ENCODE measurements around the gene HSD11B1L. TPM values are rescaled to one million over a fixed set of nuclear protein-coding genes. Genes with fewer than 3 reads are reported as not detected.

HSD11B1L gene
- total RNA-seq, 2 donors from 2014 or later = 7.7 to 12.7 TPM

DNA sequence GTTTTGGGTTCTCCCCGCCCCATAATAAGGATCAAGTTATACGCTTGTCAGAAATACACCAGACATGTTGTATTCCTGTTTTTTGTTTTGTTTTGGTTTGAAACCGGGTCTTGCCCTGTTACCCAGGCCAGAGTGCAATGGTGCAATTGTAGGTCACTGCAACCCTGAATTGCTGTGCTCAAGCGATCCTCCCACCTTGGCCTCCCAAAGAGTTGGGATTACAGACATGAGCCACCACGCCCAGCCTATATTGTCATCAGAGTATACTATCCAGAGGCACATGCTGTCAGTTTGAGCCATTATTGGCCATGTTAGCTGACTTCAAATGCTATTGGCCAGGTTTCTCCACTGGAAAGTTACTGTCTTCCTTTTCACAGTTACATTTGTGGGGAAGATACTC, 48.2 kb upstream of the HSD11B1L start:
- Mint-ChIP-seq H3K27me3 (ENCODE audit: insufficient read depth) (no peaks in the 10 kb centered on the region), H3K27ac (no peak overlapping the region), H3K36me3 (ENCODE audit: low read depth) (peaks cover 63% of the 10 kb centered on the region), H3K4me3 (no peak overlapping the region), H3K4me1 (peaks cover under 1% of the 10 kb centered on the region), H3K9me3 (no peaks in the 10 kb centered on the region)
- no peaks in the 10 kb centered on the region for H3K27me3 ChIP-seq (ENCODE audit: control insufficient read depth, insufficient read depth, low read length, poor library complexity, severe bottlenecking)
- H3K36me3 ChIP-seq (ENCODE audit: control insufficient read depth, insufficient read depth, low read length) = peaks cover 64% of the 10 kb centered on the region
- DNase-seq = no peak
- H3K4me1 ChIP-seq (ENCODE audit: control insufficient read depth, insufficient read depth, low read length) = no peaks in the 10 kb centered on the region
- H3K4me3 ChIP-seq (ENCODE audit: low read length) = no peak overlapping the region
- WGBS, 2 experiments (ENCODE audit: insufficient coverage in 1 of 2, insufficient read length in 1 of 2) = 86 to 96% methylated on average over 3 to 5 of the region's 5 CpGs
- H3K9me3 ChIP-seq (ENCODE audit: control insufficient read depth, low read length) = no peaks in the 10 kb centered on the region
- TF ChIP-seq, protein P1, sequence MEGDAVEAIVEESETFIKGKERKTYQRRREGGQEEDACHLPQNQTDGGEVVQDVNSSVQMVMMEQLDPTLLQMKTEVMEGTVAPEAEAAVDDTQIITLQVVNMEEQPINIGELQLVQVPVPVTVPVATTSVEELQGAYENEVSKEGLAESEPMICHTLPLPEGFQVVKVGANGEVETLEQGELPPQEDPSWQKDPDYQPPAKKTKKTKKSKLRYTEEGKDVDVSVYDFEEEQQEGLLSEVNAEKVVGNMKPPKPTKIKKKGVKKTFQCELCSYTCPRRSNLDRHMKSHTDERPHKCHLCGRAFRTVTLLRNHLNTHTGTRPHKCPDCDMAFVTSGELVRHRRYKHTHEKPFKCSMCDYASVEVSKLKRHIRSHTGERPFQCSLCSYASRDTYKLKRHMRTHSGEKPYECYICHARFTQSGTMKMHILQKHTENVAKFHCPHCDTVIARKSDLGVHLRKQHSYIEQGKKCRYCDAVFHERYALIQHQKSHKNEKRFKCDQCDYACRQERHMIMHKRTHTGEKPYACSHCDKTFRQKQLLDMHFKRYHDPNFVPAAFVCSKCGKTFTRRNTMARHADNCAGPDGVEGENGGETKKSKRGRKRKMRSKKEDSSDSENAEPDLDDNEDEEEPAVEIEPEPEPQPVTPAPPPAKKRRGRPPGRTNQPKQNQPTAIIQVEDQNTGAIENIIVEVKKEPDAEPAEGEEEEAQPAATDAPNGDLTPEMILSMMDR (conservative IDR thresholded peaks at IDR 0.05) = no peak
- no peak overlapping the region for H3K9ac ChIP-seq (ENCODE audit: extremely low read depth, low read length, poor library complexity, severe bottlenecking)
- no peak overlapping the region for H3K27ac ChIP-seq (ENCODE audit: low read depth, low read length)

DNA sequence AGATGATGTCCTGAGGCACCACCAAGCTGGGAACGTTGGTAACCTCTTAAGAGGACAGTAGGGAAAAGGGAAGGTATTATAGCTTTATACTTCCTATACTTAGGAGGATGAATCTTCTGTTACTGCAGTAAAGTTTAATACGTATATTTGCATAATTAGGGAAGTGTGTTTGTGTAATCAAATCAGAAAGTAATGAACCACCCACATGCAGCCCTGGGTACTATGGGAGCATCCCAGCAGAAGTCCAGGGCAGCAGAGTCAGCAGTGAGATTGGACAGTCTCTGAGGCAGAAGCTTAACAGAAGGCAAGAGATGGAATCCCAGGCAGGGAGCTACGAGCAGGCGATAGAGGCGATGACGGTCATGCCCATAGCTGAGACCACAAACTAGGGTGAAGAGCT, 45.4 kb upstream of the HSD11B1L start:
- WGBS, 2 experiments (ENCODE audit: insufficient coverage in 1 of 2, insufficient read length in 1 of 2) = 98 to 100% methylated on average over 2 to 6 of the region's 6 CpGs
- no peaks in the 10 kb centered on the region for H3K27me3 ChIP-seq (ENCODE audit: control insufficient read depth, insufficient read depth, low read length, poor library complexity, severe bottlenecking)
- H3K27ac Mint-ChIP-seq = no peak overlapping the region

DNA sequence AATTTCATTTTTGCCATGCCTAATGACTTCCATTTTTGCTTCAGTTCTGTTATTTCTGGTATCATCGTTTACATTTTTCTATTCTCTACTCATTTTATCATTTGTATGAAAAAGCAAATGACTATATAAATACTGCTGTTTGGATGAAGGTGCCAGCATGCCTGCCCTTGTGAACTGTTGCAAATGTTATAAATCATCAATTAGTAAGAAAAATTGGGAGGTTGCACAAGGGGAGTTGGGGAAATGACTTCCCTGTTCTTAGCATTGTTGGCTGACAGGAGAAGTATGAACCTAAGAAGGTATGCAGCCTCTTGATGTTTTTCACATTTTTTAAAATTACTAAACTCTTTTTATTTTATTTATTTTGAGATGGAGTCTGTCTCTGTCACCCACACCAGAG, 42.9 kb upstream of the HSD11B1L start:
- H3K9ac ChIP-seq (ENCODE audit: extremely low read depth, low read length, poor library complexity, severe bottlenecking) = no peak overlapping the region
- no peaks in the 10 kb centered on the region for H3K27me3 ChIP-seq (ENCODE audit: control insufficient read depth, insufficient read depth, low read length, poor library complexity, severe bottlenecking)
- no peak overlapping the region for H3K27ac ChIP-seq (ENCODE audit: low read depth, low read length)
- no peak overlapping the region for H3K27ac Mint-ChIP-seq
- no peak overlapping the region for H3K4me3 ChIP-seq (ENCODE audit: low read length)
- WGBS, 2 experiments (ENCODE audit: insufficient coverage in 1 of 2, insufficient read length in 1 of 2) = no CpG with 5 or more reads among the region's 1 CpG
- H3K36me3 ChIP-seq (ENCODE audit: control insufficient read depth, insufficient read depth, low read length) = peaks cover 51% of the 10 kb centered on the region
- H3K36me3 Mint-ChIP-seq (ENCODE audit: low read depth) = peaks cover 56% of the 10 kb centered on the region
- TF ChIP-seq, protein P1 (conservative IDR thresholded peaks at IDR 0.05) = no peak
- H3K4me1 ChIP-seq (ENCODE audit: control insufficient read depth, insufficient read depth, low read length) = no peaks in the 10 kb centered on the region
- peaks cover 1% of the 10 kb centered on the region for H3K4me1 Mint-ChIP-seq
- H3K4me3 Mint-ChIP-seq = no peak overlapping the region
- no peaks in the 10 kb centered on the region for H3K9me3 Mint-ChIP-seq
- no peak for DNase-seq
- no peaks in the 10 kb centered on the region for H3K27me3 Mint-ChIP-seq (ENCODE audit: insufficient read depth)
- H3K9me3 ChIP-seq (ENCODE audit: control insufficient read depth, low read length) = no peaks in the 10 kb centered on the region

More for the DNA sequence above, 45.4 kb upstream of the HSD11B1L start:
- no peaks in the 10 kb centered on the region for H3K4me1 ChIP-seq (ENCODE audit: control insufficient read depth, insufficient read depth, low read length)
- Mint-ChIP-seq H3K36me3 (ENCODE audit: low read depth) (peaks cover 49% of the 10 kb centered on the region), H3K27me3 (ENCODE audit: insufficient read depth) (no peaks in the 10 kb centered on the region), H3K4me1 (no peaks in the 10 kb centered on the region), H3K4me3 (no peak overlapping the region), H3K9me3 (no peaks in the 10 kb centered on the region)
- TF ChIP-seq, protein P1 (conservative IDR thresholded peaks at IDR 0.05) = no peak
- H3K4me3 ChIP-seq (ENCODE audit: low read length) = no peak overlapping the region
- no peak overlapping the region for H3K9ac ChIP-seq (ENCODE audit: extremely low read depth, low read length, poor library complexity, severe bottlenecking)
- peaks cover 46% of the 10 kb centered on the region for H3K36me3 ChIP-seq (ENCODE audit: control insufficient read depth, insufficient read depth, low read length)
- DNase-seq = no peak
- no peaks in the 10 kb centered on the region for H3K9me3 ChIP-seq (ENCODE audit: control insufficient read depth, low read length)
- no peak overlapping the region for H3K27ac ChIP-seq (ENCODE audit: low read depth, low read length)

Data from endodermal cell (in vitro differentiated cells).